Measurements from ENCODE around the gene MORC2.
A peak's percentile ranks its signal among the peaks of the same experiment; 100 is the strongest.

The MORC2 gene

GRCh38 chr22:30968015-30968923, at the start of gene MORC2:
Gene MORC2, minus strand, starts transcription at chr22:30968774. Its CDS starts 885 bp downstream, at chr22:30967889.
- peaks cover 3% of the 10 kb centered on the region; the same call in 1 of the 2 replicates for H3K4me1 ChIP-seq (ENCODE audit: insufficient read depth, low read length)
- H3K9me3 ChIP-seq (ENCODE audit: control insufficient read depth, insufficient read depth, low read length) = peaks cover 7% of the 10 kb centered on the region; the same call in 1 of the 2 replicates
- peaks cover 19% of the 10 kb centered on the region for H3K36me3 ChIP-seq (ENCODE audit: insufficient read depth, low read length)
- H3K9ac ChIP-seq (ENCODE audit: low read depth, low read length) = peak within 1 kb of the TSS; percentile 75

- Histone ChIP-seq H3K36me3 (ENCODE audit: insufficient read depth, low read length) (no peaks in the 10 kb centered on the region), H3K9me3 (ENCODE audit: control insufficient read depth, insufficient read depth, low read length) (peaks cover 4% of the 10 kb centered on the region; the same call in 1 of the 2 replicates), H3K4me1 (ENCODE audit: insufficient read depth, low read length) (no peaks in the 10 kb centered on the region), H3K9ac (ENCODE audit: low read depth, low read length) (no peak overlapping the region)
Measured at GRCh38 chr22:31005535-31005934, 37.0 kb upstream of the MORC2 start.

- no peaks in the 10 kb centered on the region for H3K9me3 ChIP-seq (ENCODE audit: control insufficient read depth, insufficient read depth, low read length)
- no peak overlapping the region for H3K9ac ChIP-seq (ENCODE audit: low read depth, low read length)
- no peaks in the 10 kb centered on the region for H3K36me3 ChIP-seq (ENCODE audit: insufficient read depth, low read length)
- no peaks in the 10 kb centered on the region for H3K4me1 ChIP-seq (ENCODE audit: insufficient read depth, low read length)
Measured at GRCh38 chr22:31001124-31001770, 32.7 kb upstream of the MORC2 start.

- Histone ChIP-seq H3K9ac (ENCODE audit: low read depth, low read length) (no peak overlapping the region), H3K36me3 (ENCODE audit: insufficient read depth, low read length) (no peaks in the 10 kb centered on the region), H3K9me3 (ENCODE audit: control insufficient read depth, insufficient read depth, low read length) (no peaks in the 10 kb centered on the region), H3K4me1 (ENCODE audit: insufficient read depth, low read length) (no peaks in the 10 kb centered on the region)
Measured at GRCh38 chr22:30998329-30998728, 29.8 kb upstream of the MORC2 start.

- no peaks in the 10 kb centered on the region for H3K36me3 ChIP-seq (ENCODE audit: insufficient read depth, low read length)
- no peaks in the 10 kb centered on the region for H3K4me1 ChIP-seq (ENCODE audit: insufficient read depth, low read length)
- 0 out of 2 replicates have a peak, but pooled peaks cover 4% of the 10 kb centered on the region for H3K9me3 ChIP-seq (ENCODE audit: control insufficient read depth, insufficient read depth, low read length)
- no peak overlapping the region for H3K9ac ChIP-seq (ENCODE audit: low read depth, low read length)
Measured at GRCh38 chr22:30996462-30996861, 27.9 kb upstream of the MORC2 start.

- H3K4me1 ChIP-seq (ENCODE audit: insufficient read depth, low read length) = no peaks in the 10 kb centered on the region
- no peaks in the 10 kb centered on the region for H3K36me3 ChIP-seq (ENCODE audit: insufficient read depth, low read length)
- no peak overlapping the region for H3K9ac ChIP-seq (ENCODE audit: low read depth, low read length)
- H3K9me3 ChIP-seq (ENCODE audit: control insufficient read depth, insufficient read depth, low read length) = 0 out of 2 replicates have a peak, but pooled peaks cover 4% of the 10 kb centered on the region
Measured at GRCh38 chr22:30994960-30995359, 26.4 kb upstream of the MORC2 start.

GRCh38 chr22:30992565-30992964, 24.0 kb upstream of the MORC2 start:
- H3K9me3 ChIP-seq (ENCODE audit: control insufficient read depth, insufficient read depth, low read length) = peaks cover 6% of the 10 kb centered on the region; the same call in 1 of the 2 replicates
- no peaks in the 10 kb centered on the region for H3K36me3 ChIP-seq (ENCODE audit: insufficient read depth, low read length)
- no peak overlapping the region for H3K9ac ChIP-seq (ENCODE audit: low read depth, low read length)
- H3K4me1 ChIP-seq (ENCODE audit: insufficient read depth, low read length) = no peaks in the 10 kb centered on the region

- Histone ChIP-seq H3K36me3 (ENCODE audit: insufficient read depth, low read length) (no peaks in the 10 kb centered on the region), H3K9me3 (ENCODE audit: control insufficient read depth, insufficient read depth, low read length) (peaks cover 9% of the 10 kb centered on the region; the same call in 1 of the 2 replicates), H3K9ac (ENCODE audit: low read depth, low read length) (no peak overlapping the region), H3K4me1 (ENCODE audit: insufficient read depth, low read length) (no peaks in the 10 kb centered on the region)
Measured at GRCh38 chr22:30990690-30991089, 22.1 kb upstream of the MORC2 start.

GRCh38 chr22:30989474-30989873, 20.9 kb upstream of the MORC2 start:
- Histone ChIP-seq H3K9me3 (ENCODE audit: control insufficient read depth, insufficient read depth, low read length) (peaks cover 12% of the 10 kb centered on the region), H3K9ac (ENCODE audit: low read depth, low read length) (no peak overlapping the region), H3K4me1 (ENCODE audit: insufficient read depth, low read length) (no peaks in the 10 kb centered on the region), H3K36me3 (ENCODE audit: insufficient read depth, low read length) (no peaks in the 10 kb centered on the region)

- H3K4me1 ChIP-seq (ENCODE audit: insufficient read depth, low read length) = no peaks in the 10 kb centered on the region
- no peak overlapping the region for H3K9ac ChIP-seq (ENCODE audit: low read depth, low read length)
- H3K36me3 ChIP-seq (ENCODE audit: insufficient read depth, low read length) = no peaks in the 10 kb centered on the region
- H3K9me3 ChIP-seq (ENCODE audit: control insufficient read depth, insufficient read depth, low read length) = peaks cover 18% of the 10 kb centered on the region
Measured at GRCh38 chr22:30985561-30986208, 17.1 kb upstream of the MORC2 start.

- Histone ChIP-seq H3K36me3 (ENCODE audit: insufficient read depth, low read length) (no peaks in the 10 kb centered on the region), H3K4me1 (ENCODE audit: insufficient read depth, low read length) (no peaks in the 10 kb centered on the region), H3K9me3 (ENCODE audit: control insufficient read depth, insufficient read depth, low read length) (peaks cover 18% of the 10 kb centered on the region), H3K9ac (ENCODE audit: low read depth, low read length) (no peak overlapping the region)
Measured at GRCh38 chr22:30984317-30984716, 15.7 kb upstream of the MORC2 start.

- H3K36me3 ChIP-seq (ENCODE audit: insufficient read depth, low read length) = no peaks in the 10 kb centered on the region
- H3K9ac ChIP-seq (ENCODE audit: low read depth, low read length) = no peak overlapping the region
- H3K4me1 ChIP-seq (ENCODE audit: insufficient read depth, low read length) = no peaks in the 10 kb centered on the region
- H3K9me3 ChIP-seq (ENCODE audit: control insufficient read depth, insufficient read depth, low read length) = peaks cover 23% of the 10 kb centered on the region
Measured at GRCh38 chr22:30982512-30982911, 13.9 kb upstream of the MORC2 start.

GRCh38 chr22:30979932-30980331, 11.4 kb upstream of the MORC2 start:
- Histone ChIP-seq H3K9ac (ENCODE audit: low read depth, low read length) (no peak overlapping the region), H3K9me3 (ENCODE audit: control insufficient read depth, insufficient read depth, low read length) (peaks cover 34% of the 10 kb centered on the region), H3K36me3 (ENCODE audit: insufficient read depth, low read length) (peaks cover 17% of the 10 kb centered on the region), H3K4me1 (ENCODE audit: insufficient read depth, low read length) (no peaks in the 10 kb centered on the region)

GRCh38 chr22:30978304-30978962, 9.9 kb upstream of the MORC2 start:
- peaks cover 28% of the 10 kb centered on the region for H3K36me3 ChIP-seq (ENCODE audit: insufficient read depth, low read length)
- H3K9me3 ChIP-seq (ENCODE audit: control insufficient read depth, insufficient read depth, low read length) = peaks cover 42% of the 10 kb centered on the region
- H3K9ac ChIP-seq (ENCODE audit: low read depth, low read length) = no peak overlapping the region
- no peaks in the 10 kb centered on the region for H3K4me1 ChIP-seq (ENCODE audit: insufficient read depth, low read length)
